Naive thymus-derived CD4-positive, alpha-beta T cell (primary cell): ENCODE measurements around the gene MAVS. TPM values are rescaled to one million over a fixed set of nuclear protein-coding genes. Genes with fewer than 3 reads are reported as not detected.

Experiments used
- ATAC-seq: fragments of 150-1000 bp; cut with Tn5 transposase; 2 replicates; pipeline ENCODE4 v1.10.0; 2021; ENCODE audit warnings: mild to moderate bottlenecking, moderate library complexity
- CTCF ChIA-PET: fragments of 350-600 bp; sonication (Branson Sonifier 250); formaldehyde crosslinking; loops from one replicate; lab custom pipeline; 2021; ENCODE audit warnings: antibody characterized with exemption; lab: Charles Lee
- POLR2A ChIA-PET: fragments of 350-600 bp; sonication (Branson Sonifier 250); formaldehyde crosslinking; loops from one replicate; lab custom pipeline; 2021; ENCODE audit warnings: antibody characterized with exemption, inconsistent platforms; lab: Charles Lee
- DNase-seq, 9 donors: peaks; one replicate each; pipeline versions ENCODE4 v3.0.0 to v3.0.0-alpha.2; 2020 to 2022; ENCODE audit warnings: mixed read lengths in 1 of 9
- H3K27ac ChIP-seq: one replicate; pipeline ENCODE4 v1.7.0; 2013; ENCODE audit warnings: mild to moderate bottlenecking, low read depth, low read length, moderate library complexity
- H3K27me3 ChIP-seq, 2 donors: one replicate each; pipeline ENCODE4 v1.7.0; 2013; ENCODE audit warnings: low read length in 2 of 2, mild to moderate bottlenecking in 2 of 2, moderate library complexity in 2 of 2; ENCODE audit not compliant: control insufficient read depth in 2 of 2, insufficient read depth in 2 of 2
- H3K36me3 ChIP-seq, 3 experiments: 1 replicate in 2 of 3; 2 replicates in 1 of 3; pipeline ENCODE4 v1.7.0; 2013; ENCODE audit warnings: low read length in 3 of 3, mild to moderate bottlenecking in 3 of 3, moderate library complexity in 1 of 3; ENCODE audit not compliant: insufficient read depth in 3 of 3, control insufficient read depth in 2 of 3
- H3K4me1 ChIP-seq, 2 donors: one replicate each; pipeline ENCODE4 v1.7.0; 2013; ENCODE audit warnings: low read length in 2 of 2, mild to moderate bottlenecking in 2 of 2, moderate library complexity in 1 of 2; ENCODE audit not compliant: control insufficient read depth in 2 of 2, insufficient read depth in 2 of 2
- H3K4me3 ChIP-seq: 2 replicates; pipeline ENCODE4 v1.7.0; 2013; ENCODE audit warnings: mild to moderate bottlenecking, low read length
- H3K9me3 ChIP-seq, 3 experiments: 1 replicate in 2 of 3; 2 replicates in 1 of 3; pipeline ENCODE4 v1.7.0; 2013; ENCODE audit warnings: low read length in 3 of 3; ENCODE audit not compliant: control insufficient read depth in 2 of 3
- H3K27ac Mint-ChIP-seq, 9 donors: one replicate each; pipeline ENCODE4 v1.8.0; 2020 to 2022; ENCODE audit warnings: mixed read lengths in 9 of 9, mild to moderate bottlenecking in 8 of 9, moderate library complexity in 5 of 9, inconsistent platforms in 2 of 9
- H3K27me3 Mint-ChIP-seq, 5 donors: one replicate each; pipeline ENCODE4 v1.8.0; 2021 to 2022; ENCODE audit warnings: mixed read lengths in 5 of 5, mild to moderate bottlenecking in 1 of 5
- H3K36me3 Mint-ChIP-seq, 5 donors: one replicate each; pipeline ENCODE4 v1.8.0; 2020 to 2022; ENCODE audit warnings: mixed read lengths in 5 of 5, mild to moderate bottlenecking in 3 of 5, inconsistent platforms in 1 of 5
- H3K4me1 Mint-ChIP-seq, 7 donors: one replicate each; pipeline ENCODE4 v1.8.0; 2020 to 2022; ENCODE audit warnings: mixed read lengths in 7 of 7, mild to moderate bottlenecking in 3 of 7, inconsistent platforms in 1 of 7
- H3K4me3 Mint-ChIP-seq, 10 donors: one replicate each; pipeline ENCODE4 v1.8.0; 2020 to 2022; ENCODE audit warnings: mild to moderate bottlenecking in 10 of 10, mixed read lengths in 10 of 10, moderate library complexity in 6 of 10, inconsistent platforms in 2 of 10
- H3K9me3 Mint-ChIP-seq, 11 donors: one replicate each; pipeline ENCODE4 v1.8.0; 2020 to 2022; ENCODE audit warnings: mixed read lengths in 11 of 11, mild to moderate bottlenecking in 4 of 11, inconsistent platforms in 1 of 11, moderate library complexity in 1 of 11
- intact Hi-C, 2 donors: fragments of 100-400 bp; cut with micrococcal nuclease; formaldehyde crosslinking; loops; one replicate each; pipeline ENCODE4 v1.15.1; 2023
- polyA plus RNA-seq, 2 donors: library from polyadenylated mRNA; unstranded; fragments of 300-500 nt; fragmentation: Illumina TruSeq; gene quantifications; one replicate each; pipeline ENCODE4 v1.2.3, GENCODE V29; 2021
- total RNA-seq, 6 experiments: library from RNA in 5 of 6; stranded (reverse) in 5 of 6; gene quantifications; 1 replicate in 5 of 6; 2 replicates in 1 of 6; pipeline ENCODE4 v1.2.3 and lab custom pipeline; 2021 to 2026

MAVS gene
- total and polyA plus RNA-seq, 7 experiments from 2014 or later: 3.5 to 49.9 (median 26.4) TPM

- no peaks in the 10 kb centered on the region for H3K27me3 ChIP-seq
- ChIA-PET POLR2A (no interaction called here), CTCF (no interaction called here)
- H3K27ac ChIP-seq: peak overlapping the region; percentile 13
- H3K4me3 ChIP-seq: no peak overlapping the region
- DNase-seq (no peak), ATAC-seq (no peak)
- Mint-ChIP-seq H3K4me3 (no peak overlapping the region), H3K4me1 (peaks cover 8 to 21% (median 17%) of the 10 kb centered on the region in 7 donors), H3K27ac (peak overlapping the region in 3 of 9 donors; percentile 22 to 77 (median 31)), H3K9me3 (no peaks in the 10 kb centered on the region), H3K27me3 (no peaks in the 10 kb centered on the region), H3K36me3 (peaks cover 0 to 24% (median 9%) of the 10 kb centered on the region in 5 donors)
- intact Hi-C loops: no loop called here
- H3K36me3 ChIP-seq: peaks cover 0 to 75% (median 4%) of the 10 kb centered on the region in 3 experiments
- H3K4me1 ChIP-seq: no peaks in the 10 kb centered on the region
- H3K9me3 ChIP-seq: no peaks in the 10 kb centered on the region
Measured at GRCh38 chr20:3869839-3870634, 23.4 kb downstream of the MAVS start.

- H3K36me3 Mint-ChIP-seq: peaks cover 0 to 24% (median 9%) of the 10 kb centered on the region in 5 donors
- ChIA-PET CTCF (no interaction called here), POLR2A (no interaction called here)
- DNase-seq: no peak
- H3K36me3 ChIP-seq: peaks cover 0 to 58% (median 0%) of the 10 kb centered on the region in 3 experiments
- no peaks in the 10 kb centered on the region for H3K27me3 ChIP-seq
- no peak overlapping the region for H3K4me3 ChIP-seq
- no peak overlapping the region for H3K4me3 Mint-ChIP-seq
- no peak for ATAC-seq
- no peak overlapping the region for H3K27ac ChIP-seq
- no peaks in the 10 kb centered on the region for H3K27me3 Mint-ChIP-seq
- intact Hi-C loops: no loop called here
- peaks cover 15 to 33% (median 26%) of the 10 kb centered on the region in 7 donors for H3K4me1 Mint-ChIP-seq
- H3K27ac Mint-ChIP-seq: peak overlapping the region in 4 of 9 donors; percentile 6 to 64 (median 16)
- no peaks in the 10 kb centered on the region for H3K9me3 ChIP-seq
- no peaks in the 10 kb centered on the region for H3K4me1 ChIP-seq
- H3K9me3 Mint-ChIP-seq: no peaks in the 10 kb centered on the region
Measured at GRCh38 chr20:3871550-3872265, 25.1 kb downstream of the MAVS start.

- peaks cover 15 to 33% (median 26%) of the 10 kb centered on the region in 7 donors for H3K4me1 Mint-ChIP-seq
- H3K9me3 Mint-ChIP-seq: no peaks in the 10 kb centered on the region
- no peak for DNase-seq
- Histone ChIP-seq H3K4me1 (no peaks in the 10 kb centered on the region), H3K27me3 (no peaks in the 10 kb centered on the region), H3K4me3 (no peak overlapping the region), H3K9me3 (no peaks in the 10 kb centered on the region), H3K27ac (no peak overlapping the region), H3K36me3 (peaks cover 0 to 41% (median 0%) of the 10 kb centered on the region in 3 experiments)
- H3K4me3 Mint-ChIP-seq: no peak overlapping the region
- POLR2A ChIA-PET: no interaction called here
- ATAC-seq: no peak
- CTCF ChIA-PET: no interaction called here
- intact Hi-C loops: no loop called here
- peaks cover 0 to 24% (median 9%) of the 10 kb centered on the region in 5 donors for H3K36me3 Mint-ChIP-seq
- H3K27me3 Mint-ChIP-seq: no peaks in the 10 kb centered on the region
- H3K27ac Mint-ChIP-seq: peak overlapping the region in 2 of 9 donors; percentile 25 to 26
Measured at GRCh38 chr20:3873507-3873906, 26.9 kb downstream of the MAVS start.

GRCh38 chr20:3874194-3874844, 27.7 kb downstream of the MAVS start:
- H3K27ac Mint-ChIP-seq: peak overlapping the region in 5 of 9 donors; percentile 26 to 87 (median 38)
- peaks cover 15 to 33% (median 26%) of the 10 kb centered on the region in 7 donors for H3K4me1 Mint-ChIP-seq
- H3K27me3 Mint-ChIP-seq: no peaks in the 10 kb centered on the region
- ChIA-PET POLR2A (no interaction called here), CTCF (no interaction called here)
- H3K27me3 ChIP-seq: no peaks in the 10 kb centered on the region
- H3K9me3 Mint-ChIP-seq: no peaks in the 10 kb centered on the region
- no peaks in the 10 kb centered on the region for H3K4me1 ChIP-seq
- intact Hi-C loops: no loop called here
- no peak overlapping the region for H3K4me3 ChIP-seq
- peaks cover 0 to 41% (median 0%) of the 10 kb centered on the region in 3 experiments for H3K36me3 ChIP-seq
- no peaks in the 10 kb centered on the region for H3K9me3 ChIP-seq
- DNase-seq: no peak
- ATAC-seq: no peak
- peak overlapping the region in 1 of 10 donors; percentile 11 for H3K4me3 Mint-ChIP-seq
- H3K36me3 Mint-ChIP-seq: peaks cover 0 to 28% (median 9%) of the 10 kb centered on the region in 5 donors
- no peak overlapping the region for H3K27ac ChIP-seq

GRCh38 chr20:3875378-3875974, 28.8 kb downstream of the MAVS start:
- intact Hi-C loops: no loop called here
- ChIA-PET CTCF (interaction anchor here (0.7 kb wide), 1 partner anchor 208 kb away, joined by 3 read pairs; no protein-coding TSS in a partner anchor), POLR2A (interaction anchor here (0.6 to 1.2 kb wide), 2 partner anchors 49 to 118 kb away, joined by 3 to 5 read pairs; no protein-coding TSS in a partner anchor)
- H3K9me3 Mint-ChIP-seq: no peaks in the 10 kb centered on the region
- H3K4me1 ChIP-seq: no peaks in the 10 kb centered on the region
- no peak for DNase-seq
- H3K27me3 ChIP-seq: no peaks in the 10 kb centered on the region
- ATAC-seq: no peak
- no peaks in the 10 kb centered on the region for H3K27me3 Mint-ChIP-seq
- no peak overlapping the region for H3K4me3 Mint-ChIP-seq
- no peak overlapping the region for H3K4me3 ChIP-seq
- H3K4me1 Mint-ChIP-seq: peaks cover 15 to 33% (median 26%) of the 10 kb centered on the region in 7 donors
- H3K27ac Mint-ChIP-seq: peak overlapping the region in 5 of 9 donors; percentile 3 to 51 (median 42)
- peaks cover 0 to 34% (median 0%) of the 10 kb centered on the region in 3 experiments for H3K36me3 ChIP-seq
- peaks cover 0 to 28% (median 9%) of the 10 kb centered on the region in 5 donors for H3K36me3 Mint-ChIP-seq
- H3K27ac ChIP-seq: no peak overlapping the region
- H3K9me3 ChIP-seq: no peaks in the 10 kb centered on the region

GRCh38 chr20:3876000-3876399, 29.4 kb downstream of the MAVS start:
- peaks cover 0 to 33% (median 0%) of the 10 kb centered on the region in 3 experiments for H3K36me3 ChIP-seq
- H3K4me1 ChIP-seq: no peaks in the 10 kb centered on the region
- Mint-ChIP-seq H3K9me3 (no peaks in the 10 kb centered on the region), H3K27me3 (no peaks in the 10 kb centered on the region), H3K36me3 (peaks cover 0 to 28% (median 9%) of the 10 kb centered on the region in 5 donors), H3K4me1 (peaks cover 15 to 33% (median 26%) of the 10 kb centered on the region in 7 donors), H3K4me3 (no peak overlapping the region), H3K27ac (peak overlapping the region in 5 of 9 donors; percentile 3 to 65 (median 28))
- POLR2A ChIA-PET: interaction anchor here (0.6 to 1.2 kb wide), 3 partner anchors 19 to 117 kb away, joined by 3 to 5 read pairs (median 4); no protein-coding TSS in a partner anchor
- CTCF ChIA-PET: interaction anchor here (0.7 kb wide), 1 partner anchor 208 kb away, joined by 3 read pairs; no protein-coding TSS in a partner anchor
- intact Hi-C loops: no loop called here
- no peak for ATAC-seq
- H3K9me3 ChIP-seq: no peaks in the 10 kb centered on the region
- H3K4me3 ChIP-seq: no peak overlapping the region
- H3K27ac ChIP-seq: no peak overlapping the region
- no peaks in the 10 kb centered on the region for H3K27me3 ChIP-seq
- no peak for DNase-seq
